Cardiac atrium fibroblast (primary cell): ENCODE data around the gene MAN2B1. TPM values are rescaled to one million over a fixed set of nuclear protein-coding genes. Genes with fewer than 3 reads are reported as not detected.

Experiments
- total RNA-seq: library from RNA; depleted of rRNA; stranded (reverse); fragments of >200 nt; gene quantifications from 2 replicates; pipeline ENCODE4 v1.2.3, GENCODE V29; 2015

MAN2B1 gene
- total RNA-seq, result 75.3 and 96.9 TPM in 2 replicates

DNA sequence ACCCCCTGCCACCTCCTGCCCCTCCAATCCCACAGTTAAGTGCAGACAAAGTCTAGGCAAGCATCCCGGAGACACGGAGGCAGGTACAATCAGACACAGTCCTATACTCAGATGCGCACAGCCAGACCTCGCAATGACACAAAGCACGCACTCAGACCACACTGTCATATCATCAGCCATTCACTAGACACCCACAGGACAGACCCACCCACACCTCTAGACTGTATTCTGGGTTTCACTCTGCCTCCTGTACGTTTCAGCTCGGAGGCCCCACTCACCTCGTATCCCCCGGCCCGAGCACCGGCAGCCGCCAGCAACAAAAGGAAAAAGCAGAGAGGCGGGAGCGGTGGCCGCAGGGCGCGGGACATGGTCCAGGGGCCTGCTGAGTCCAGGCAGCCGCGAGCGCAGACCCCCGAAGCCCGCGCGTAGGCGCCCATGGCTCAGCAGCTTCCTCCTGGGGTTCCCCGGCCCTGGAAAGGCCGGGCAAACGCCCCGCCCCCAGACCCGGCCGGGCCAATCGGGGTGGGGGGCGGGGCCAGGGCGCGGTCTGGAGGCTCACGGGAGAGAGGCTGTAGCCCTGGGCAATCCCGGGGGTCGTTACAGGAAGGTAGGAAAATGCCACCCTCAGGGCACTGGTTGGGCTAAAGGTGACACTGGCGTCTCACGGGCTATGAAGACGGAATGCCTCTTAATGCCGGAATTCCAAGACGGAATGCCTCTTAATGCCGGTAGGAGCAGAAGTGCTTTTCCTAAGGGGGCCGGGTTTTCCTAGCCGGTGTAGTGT, at the start of gene MAN2B1, which contains the start of gene WDR83:
Gene MAN2B1 (minus strand): TSS at position 478 of the 784 bp plus-strand sequence. CDS start 41 bp downstream, at position 437.
Gene WDR83 (plus strand): TSS at position 543 of the 784 bp plus-strand sequence. CDS start 2,984 bp downstream, outside the sequence.

DNA sequence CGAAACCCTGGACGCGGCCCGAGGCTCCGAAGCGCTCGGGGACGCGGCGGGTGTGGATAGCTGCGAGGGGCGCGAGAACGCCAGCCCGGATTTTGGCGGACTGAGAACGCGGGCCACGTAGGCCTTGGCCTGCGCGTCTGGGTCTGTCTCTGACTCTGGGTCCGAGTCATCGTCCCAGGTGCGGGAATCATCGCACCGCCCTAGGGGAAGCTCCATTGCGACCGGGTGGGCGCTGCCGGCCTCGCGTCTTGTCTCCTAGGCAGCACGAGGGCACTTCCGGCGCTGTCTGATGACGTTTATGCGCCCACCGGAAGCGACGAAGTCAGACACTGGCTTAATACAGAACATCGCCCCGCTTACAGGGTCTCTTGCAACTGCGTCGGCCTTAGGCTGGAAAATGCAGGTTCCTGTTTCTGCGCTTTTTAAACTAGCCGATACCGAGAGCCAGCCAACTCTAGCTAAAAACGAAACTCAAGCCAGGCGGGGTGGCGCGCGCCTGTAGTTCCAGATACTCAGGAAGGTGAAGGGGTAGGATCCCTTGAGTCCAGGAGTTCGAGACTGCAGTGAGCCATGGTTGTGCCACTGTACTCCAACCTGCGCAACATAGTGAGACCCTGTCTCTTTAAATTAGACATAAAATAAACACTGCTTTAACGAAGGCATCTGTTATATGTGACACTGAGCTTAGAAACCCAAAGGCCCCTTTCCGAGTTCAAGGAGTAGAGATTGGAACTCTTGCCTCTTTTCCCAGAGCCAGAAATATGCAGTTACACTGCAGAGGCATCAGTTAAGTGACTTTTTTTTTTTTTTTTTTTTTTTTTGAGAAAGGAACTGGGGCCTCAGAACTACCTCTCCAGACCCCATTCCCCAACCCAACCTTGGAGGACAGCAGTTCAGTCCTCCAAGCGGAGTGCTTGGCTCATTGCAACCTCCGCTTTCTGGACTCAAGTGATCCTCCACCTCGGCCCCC, 30.1 kb upstream of the MAN2B1 start, which contains the start of gene FBXW9:
Gene FBXW9 (minus strand): TSS at position 266 of the 970 bp plus-strand sequence. CDS start 50 bp downstream, at position 216.

DNA sequence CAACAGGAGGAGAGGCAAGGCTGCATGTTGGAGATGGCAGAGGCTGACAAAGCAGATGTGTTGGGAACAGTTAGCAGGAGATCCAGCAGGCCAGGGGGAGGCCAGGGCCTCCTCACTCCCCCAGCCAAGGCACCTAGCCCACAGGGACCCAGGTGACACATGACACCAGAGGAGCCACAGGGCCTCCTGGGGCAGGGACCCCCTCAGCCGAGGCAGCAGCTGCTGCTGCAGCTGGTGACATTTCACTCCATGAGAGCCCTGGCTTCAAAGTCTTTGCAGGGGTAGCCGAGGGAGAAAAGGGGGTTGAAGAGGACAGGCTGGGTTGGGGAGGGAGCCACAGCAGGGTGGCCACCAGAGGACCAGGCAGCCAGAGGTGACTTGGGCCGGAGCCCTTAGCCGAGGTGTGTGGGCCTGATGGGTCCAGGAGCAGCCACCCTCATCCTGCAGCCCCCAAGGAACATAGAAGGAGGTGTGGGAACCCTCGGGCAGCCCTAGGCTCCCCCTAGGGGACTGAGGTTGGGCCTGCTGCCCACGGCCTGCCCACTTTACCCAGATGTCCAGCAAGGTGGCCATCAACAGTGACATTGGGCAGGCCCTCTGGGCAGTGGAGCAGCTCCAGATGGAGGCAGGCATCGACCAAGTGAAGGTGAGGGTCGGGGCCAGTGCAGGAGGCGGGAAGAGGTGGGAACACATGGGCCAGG, 21.1 kb upstream of the MAN2B1 start, which contains the start of gene GNG14:
Gene GNG14 (plus strand): TSS at position 503 of the 701 bp plus-strand sequence. CDS start 51 bp downstream, at position 554.

DNA sequence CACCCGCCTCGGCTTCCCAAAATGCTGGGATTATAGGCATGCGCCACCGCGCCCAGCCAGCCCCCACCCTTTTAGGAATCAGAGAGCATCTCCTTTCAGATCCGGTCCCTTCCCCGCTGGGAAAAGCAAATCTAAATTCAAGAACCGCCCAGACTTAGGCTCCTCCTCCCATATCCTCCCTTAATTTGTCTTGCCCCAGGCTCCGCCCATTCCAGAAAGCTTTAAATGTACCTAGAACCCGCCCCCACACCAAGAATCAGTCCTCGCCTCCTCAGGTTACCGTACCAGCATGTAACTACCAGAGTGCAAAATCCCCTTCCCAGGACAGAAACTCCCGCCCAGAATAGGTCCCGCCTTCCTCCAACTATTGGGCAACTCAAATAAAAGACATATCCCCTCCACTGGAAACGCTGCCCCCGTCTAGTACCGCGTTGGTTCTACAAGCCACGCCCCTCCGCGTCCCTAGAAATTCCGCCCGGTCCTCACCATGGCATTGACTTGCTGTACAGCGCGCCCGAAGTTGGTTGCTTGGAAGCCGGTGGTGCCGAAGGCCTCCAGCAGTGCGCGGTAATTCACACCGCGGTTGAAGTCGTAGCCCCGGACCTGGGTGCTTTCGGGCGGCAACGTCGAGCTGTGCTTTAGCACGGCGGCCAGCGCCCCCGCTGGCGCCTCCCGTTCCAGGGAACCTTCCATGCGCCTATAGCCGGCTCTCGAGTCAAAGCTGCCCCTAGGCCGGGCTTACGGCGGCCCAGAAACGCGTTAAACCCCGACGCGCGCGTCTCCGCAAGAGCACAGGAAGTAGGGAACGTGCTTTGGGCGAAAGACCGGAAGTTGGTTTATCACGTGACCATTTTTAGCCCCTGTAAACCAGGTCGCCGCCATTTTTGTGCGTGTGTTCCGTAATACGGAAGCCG, 14.8 kb upstream of the MAN2B1 start, which contains the start of gene DHPS:
Gene DHPS (minus strand): TSS at position 807 of the 914 bp plus-strand sequence. CDS start 114 bp downstream, at position 693.

DNA sequence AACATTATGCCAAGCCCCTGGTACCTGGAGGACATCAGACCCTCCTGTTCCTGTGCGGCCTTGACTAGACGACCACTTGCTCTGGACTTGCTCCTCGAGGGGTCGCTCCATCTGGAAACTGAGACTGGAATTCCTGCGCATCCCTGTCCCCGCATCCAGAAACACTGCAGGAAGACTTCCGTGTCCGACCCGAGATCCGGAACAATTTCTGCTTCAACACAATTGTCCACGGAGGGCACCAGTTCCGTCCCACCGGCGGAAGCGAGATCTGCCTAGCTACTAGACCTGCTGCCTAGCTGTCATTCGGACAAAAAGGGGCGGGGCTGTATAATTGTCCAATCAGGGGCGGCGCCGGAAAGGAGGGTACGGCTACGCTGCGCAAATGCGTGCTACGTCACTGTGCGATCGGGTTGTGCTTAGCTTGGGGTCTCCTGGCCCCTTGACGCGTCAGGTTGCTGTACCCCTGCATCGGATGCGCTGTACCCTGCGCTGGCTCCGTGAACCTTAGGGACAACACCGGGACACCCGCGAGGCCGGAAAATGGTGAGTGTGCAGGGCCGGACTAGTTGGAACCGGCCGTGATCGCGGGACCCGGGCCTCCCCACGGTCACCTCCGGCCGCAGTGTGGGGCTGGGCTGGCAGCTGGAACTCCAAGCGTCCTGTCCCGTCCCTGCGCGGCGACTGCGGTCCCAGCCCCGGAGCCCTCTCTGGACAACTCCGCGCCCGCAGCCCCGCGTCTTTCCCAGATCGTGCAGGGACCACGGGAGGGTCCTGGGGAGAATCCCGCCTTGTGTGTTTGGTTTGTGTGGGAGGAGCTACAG, 55.8 kb downstream of the MAN2B1 start, which contains the start of the genes ZNF490 and ZNF791:
Gene ZNF490 (minus strand): TSS at position 274 of the 821 bp plus-strand sequence. CDS start 133 bp downstream, at position 141.
Gene ZNF791 (plus strand): TSS at position 381 of the 821 bp plus-strand sequence. CDS start 160 bp downstream, at position 541.

Other genes starting within 250 kb of the MAN2B1 start
- gene ZNF443, start 225.7 kb downstream of the MAN2B1 start, total RNA-seq, result 0.36 and 2.3 TPM in 2 replicates
- 2.5 and 2.6 TPM in 2 replicates for gene ZNF709, start 181.9 kb downstream of the MAN2B1 start, total RNA-seq
- 3.1 and 7.0 TPM in 2 replicates for gene ZNF564, start 115.3 kb downstream of the MAN2B1 start, total RNA-seq
- 4.7 and 7.1 TPM in 2 replicates for gene ZNF490, start 55.9 kb downstream of the MAN2B1 start, total RNA-seq
- gene ZNF791, start 55.8 kb downstream of the MAN2B1 start, total RNA-seq, result 6.3 and 6.9 TPM in 2 replicates
- gene WDR83, start 65 bp upstream of the MAN2B1 start, total RNA-seq, result 5.7 and 6.1 TPM in 2 replicates
- 52.3 and 60.5 TPM in 2 replicates for gene DHPS, start 15.1 kb upstream of the MAN2B1 start, total RNA-seq
- not detected in 2 replicates for gene GNG14, start 21.3 kb upstream of the MAN2B1 start, total RNA-seq
- gene FBXW9, start 29.9 kb upstream of the MAN2B1 start, total RNA-seq, result 7.0 and 10.0 TPM in 2 replicates
- 29.5 and 37.2 TPM in 2 replicates for gene TNPO2, start 57.2 kb upstream of the MAN2B1 start, total RNA-seq
- gene TRIR, start 67.9 kb upstream of the MAN2B1 start, total RNA-seq, result 307 and 330 TPM in 2 replicates
- gene GET3, start 70.8 kb upstream of the MAN2B1 start, total RNA-seq, result 62.5 and 74.4 TPM in 2 replicates
- not detected in 2 replicates for gene BEST2, start 85.0 kb upstream of the MAN2B1 start, total RNA-seq
- 11.7 and 22.7 TPM in 2 replicates for gene HOOK2, start 108.8 kb upstream of the MAN2B1 start, total RNA-seq
- gene JUNB, start 124.7 kb upstream of the MAN2B1 start, total RNA-seq, result 265 and 362 TPM in 2 replicates
- 292 and 317 TPM in 2 replicates for gene PRDX2, start 135.1 kb upstream of the MAN2B1 start, total RNA-seq
- not detected in 2 replicates for gene THSD8, start 135.3 kb upstream of the MAN2B1 start, total RNA-seq
- 4.4 and 7.4 TPM in 2 replicates for gene RNASEH2A, start 139.8 kb upstream of the MAN2B1 start, total RNA-seq
- gene RTBDN, start 167.8 kb upstream of the MAN2B1 start, total RNA-seq, result not detected in 2 replicates
- gene MAST1, start 171.8 kb upstream of the MAN2B1 start, total RNA-seq, result 0.32 TPM in 1 of 2 replicates, not detected in the other
- 38.8 and 48.1 TPM in 2 replicates for gene DNASE2, start 214.7 kb upstream of the MAN2B1 start, total RNA-seq
- gene KLF1, start 220.5 kb upstream of the MAN2B1 start, total RNA-seq, result not detected in 2 replicates
- 48.1 and 54.3 TPM in 2 replicates for gene GCDH, start 224.4 kb upstream of the MAN2B1 start, total RNA-seq